Hematopoietic multipotent progenitor cell (in vitro differentiated cells): ENCODE data around the gene NRP1. TPM values are rescaled to one million over a fixed set of nuclear protein-coding genes. Genes with fewer than 3 reads are reported as not detected.
A peak's percentile ranks its signal among the peaks of the same experiment; 100 is the strongest.
"Not testable (repeated sequence)": the region's sequence is repeated elsewhere in the genome, so short reads cannot be mapped to it uniquely, and the experiment has no call there.

ENCODE experiments used
- DNase-seq, 3 donors: peaks; one replicate each; pipeline ENCODE4 v3.0.0-alpha.2; 2011 to 2015; ENCODE audit warnings: low read depth in 2 of 3, low spot score in 2 of 3
- total RNA-seq: library from RNA; depleted of rRNA; stranded (reverse); fragments of >200 nt; gene quantifications from one replicate; pipeline ENCODE4 v1.2.3, GENCODE V29; 2012

The NRP1 gene
- total RNA-seq, 1 donor = under 0.01 TPM

- DNase-seq = peak in 1 of 3 donors; percentile 14
Measured at GRCh38 chr10:33240931-33241330, 93.5 kb downstream of the NRP1 start.

GRCh38 chr10:33240258-33240657, 94.2 kb downstream of the NRP1 start:
- DNase-seq = no peak

- DNase-seq = no peak
Measured at GRCh38 chr10:33239257-33239656, 95.2 kb downstream of the NRP1 start.

GRCh38 chr10:33238643-33239042, 95.8 kb downstream of the NRP1 start:
- DNase-seq = no peak

GRCh38 chr10:33237736-33238624, 96.5 kb downstream of the NRP1 start:
- DNase-seq = no peak

GRCh38 chr10:33236916-33237315, 97.6 kb downstream of the NRP1 start:
- DNase-seq = no peak

- no peak for DNase-seq
Measured at GRCh38 chr10:33235951-33236350, 98.5 kb downstream of the NRP1 start.

GRCh38 chr10:33235251-33235884, 99.1 kb downstream of the NRP1 start:
- DNase-seq = no peak

GRCh38 chr10:33234831-33235237, 99.6 kb downstream of the NRP1 start:
- no peak for DNase-seq

GRCh38 chr10:33233635-33234034, 100.8 kb downstream of the NRP1 start:
- no peak for DNase-seq

GRCh38 chr10:33233221-33233620, 101.2 kb downstream of the NRP1 start:
- DNase-seq = no peak

GRCh38 chr10:33231621-33232350, 102.7 kb downstream of the NRP1 start:
- DNase-seq = no peak

GRCh38 chr10:33229949-33230267, 104.6 kb downstream of the NRP1 start:
- no peak for DNase-seq

GRCh38 chr10:33229252-33229948, 105.1 kb downstream of the NRP1 start:
- no peak for DNase-seq

GRCh38 chr10:33228426-33228825, 106.0 kb downstream of the NRP1 start:
- DNase-seq = no peak

GRCh38 chr10:33227489-33227888, 107.0 kb downstream of the NRP1 start:
- DNase-seq = no peak

GRCh38 chr10:33224251-33224965, 110.1 kb downstream of the NRP1 start:
- DNase-seq = no peak

- no peak for DNase-seq
Measured at GRCh38 chr10:33223326-33224000, 111.0 kb downstream of the NRP1 start.

- not testable (repeated sequence) for DNase-seq
Measured at GRCh38 chr10:33222304-33222703, 112.2 kb downstream of the NRP1 start.

GRCh38 chr10:33217854-33218253, 116.6 kb downstream of the NRP1 start:
- no peak for DNase-seq
